ENCODE data around the gene SH3BGRL3.

Gene SH3BGRL3

GRCh38 chr1:26285366-26286063, 5.6 kb downstream of the SH3BGRL3 start:
- H3K27ac ChIP-seq (ENCODE audit: low read depth, low read length), result peak overlapping the region; percentile 48
- peaks cover 30% of the 10 kb centered on the region for H3K4me1 ChIP-seq (ENCODE audit: control insufficient read depth, insufficient read depth, low read length)
- no peaks in the 10 kb centered on the region for H3K9me3 ChIP-seq (ENCODE audit: control insufficient read depth, insufficient read depth, low read length)
- no peaks in the 10 kb centered on the region for H3K36me3 ChIP-seq (ENCODE audit: control insufficient read depth, insufficient read depth, low read length)
- no peak overlapping the region for H3K4me3 ChIP-seq (ENCODE audit: low read depth, low read length)
- H3K9ac ChIP-seq (ENCODE audit: low read depth, low read length), result no peak overlapping the region
- H3K27me3 ChIP-seq (ENCODE audit: control insufficient read depth, insufficient read depth, low read length), result no peaks in the 10 kb centered on the region

- Histone ChIP-seq H3K27ac (ENCODE audit: low read depth, low read length) (no peak overlapping the region), H3K36me3 (ENCODE audit: control insufficient read depth, insufficient read depth, low read length) (no peaks in the 10 kb centered on the region), H3K9me3 (ENCODE audit: control insufficient read depth, insufficient read depth, low read length) (no peaks in the 10 kb centered on the region), H3K27me3 (ENCODE audit: control insufficient read depth, insufficient read depth, low read length) (no peaks in the 10 kb centered on the region), H3K9ac (ENCODE audit: low read depth, low read length) (no peak overlapping the region), H3K4me3 (ENCODE audit: low read depth, low read length) (no peak overlapping the region), H3K4me1 (ENCODE audit: control insufficient read depth, insufficient read depth, low read length) (peaks cover 32% of the 10 kb centered on the region)
Observed at GRCh38 chr1:26286064-26286416, 6.2 kb downstream of the SH3BGRL3 start.

GRCh38 chr1:26287033-26287711, 7.3 kb downstream of the SH3BGRL3 start:
- H3K9ac ChIP-seq (ENCODE audit: low read depth, low read length), result no peak overlapping the region
- H3K4me3 ChIP-seq (ENCODE audit: low read depth, low read length), result no peak overlapping the region
- H3K4me1 ChIP-seq (ENCODE audit: control insufficient read depth, insufficient read depth, low read length), result peaks cover 27% of the 10 kb centered on the region; the same call in 1 of the 2 replicates
- H3K27ac ChIP-seq (ENCODE audit: low read depth, low read length), result no peak overlapping the region
- no peaks in the 10 kb centered on the region for H3K36me3 ChIP-seq (ENCODE audit: control insufficient read depth, insufficient read depth, low read length)
- H3K9me3 ChIP-seq (ENCODE audit: control insufficient read depth, insufficient read depth, low read length), result no peaks in the 10 kb centered on the region
- H3K27me3 ChIP-seq (ENCODE audit: control insufficient read depth, insufficient read depth, low read length), result no peaks in the 10 kb centered on the region

- Histone ChIP-seq H3K4me1 (ENCODE audit: control insufficient read depth, insufficient read depth, low read length) (peaks cover 23% of the 10 kb centered on the region; the same call in 1 of the 2 replicates), H3K4me3 (ENCODE audit: low read depth, low read length) (no peak overlapping the region), H3K36me3 (ENCODE audit: control insufficient read depth, insufficient read depth, low read length) (no peaks in the 10 kb centered on the region), H3K9ac (ENCODE audit: low read depth, low read length) (no peak overlapping the region), H3K27ac (ENCODE audit: low read depth, low read length) (no peak overlapping the region), H3K9me3 (ENCODE audit: control insufficient read depth, insufficient read depth, low read length) (no peaks in the 10 kb centered on the region), H3K27me3 (ENCODE audit: control insufficient read depth, insufficient read depth, low read length) (no peaks in the 10 kb centered on the region)
Observed at GRCh38 chr1:26287811-26288210, 7.9 kb downstream of the SH3BGRL3 start.

GRCh38 chr1:26288311-26288941, 8.5 kb downstream of the SH3BGRL3 start:
- no peaks in the 10 kb centered on the region for H3K27me3 ChIP-seq (ENCODE audit: control insufficient read depth, insufficient read depth, low read length)
- H3K36me3 ChIP-seq (ENCODE audit: control insufficient read depth, insufficient read depth, low read length), result no peaks in the 10 kb centered on the region
- no peak overlapping the region for H3K4me3 ChIP-seq (ENCODE audit: low read depth, low read length)
- no peak overlapping the region for H3K9ac ChIP-seq (ENCODE audit: low read depth, low read length)
- no peak overlapping the region for H3K27ac ChIP-seq (ENCODE audit: low read depth, low read length)
- H3K9me3 ChIP-seq (ENCODE audit: control insufficient read depth, insufficient read depth, low read length), result no peaks in the 10 kb centered on the region
- peaks cover 23% of the 10 kb centered on the region; the same call in 1 of the 2 replicates for H3K4me1 ChIP-seq (ENCODE audit: control insufficient read depth, insufficient read depth, low read length)

- peaks cover 23% of the 10 kb centered on the region; the same call in 1 of the 2 replicates for H3K4me1 ChIP-seq (ENCODE audit: control insufficient read depth, insufficient read depth, low read length)
- no peaks in the 10 kb centered on the region for H3K27me3 ChIP-seq (ENCODE audit: control insufficient read depth, insufficient read depth, low read length)
- H3K9me3 ChIP-seq (ENCODE audit: control insufficient read depth, insufficient read depth, low read length), result no peaks in the 10 kb centered on the region
- H3K36me3 ChIP-seq (ENCODE audit: control insufficient read depth, insufficient read depth, low read length), result no peaks in the 10 kb centered on the region
- H3K27ac ChIP-seq (ENCODE audit: low read depth, low read length), result no peak overlapping the region
- no peak overlapping the region for H3K9ac ChIP-seq (ENCODE audit: low read depth, low read length)
- no peak overlapping the region for H3K4me3 ChIP-seq (ENCODE audit: low read depth, low read length)
Observed at GRCh38 chr1:26289158-26290059, 9.5 kb downstream of the SH3BGRL3 start.

GRCh38 chr1:26290122-26290881, 10.4 kb downstream of the SH3BGRL3 start:
- H3K9ac ChIP-seq (ENCODE audit: low read depth, low read length), result no peak overlapping the region
- H3K4me3 ChIP-seq (ENCODE audit: low read depth, low read length), result no peak overlapping the region
- no peaks in the 10 kb centered on the region for H3K36me3 ChIP-seq (ENCODE audit: control insufficient read depth, insufficient read depth, low read length)
- H3K27me3 ChIP-seq (ENCODE audit: control insufficient read depth, insufficient read depth, low read length), result no peaks in the 10 kb centered on the region
- H3K9me3 ChIP-seq (ENCODE audit: control insufficient read depth, insufficient read depth, low read length), result no peaks in the 10 kb centered on the region
- peaks cover 18% of the 10 kb centered on the region; the same call in 1 of the 2 replicates for H3K4me1 ChIP-seq (ENCODE audit: control insufficient read depth, insufficient read depth, low read length)
- peak overlapping the region; percentile 21 for H3K27ac ChIP-seq (ENCODE audit: low read depth, low read length)

- Histone ChIP-seq H3K36me3 (ENCODE audit: control insufficient read depth, insufficient read depth, low read length) (no peaks in the 10 kb centered on the region), H3K4me3 (ENCODE audit: low read depth, low read length) (no peak overlapping the region), H3K4me1 (ENCODE audit: control insufficient read depth, insufficient read depth, low read length) (peaks cover 15% of the 10 kb centered on the region; the same call in 1 of the 2 replicates), H3K9ac (ENCODE audit: low read depth, low read length) (no peak overlapping the region), H3K27me3 (ENCODE audit: control insufficient read depth, insufficient read depth, low read length) (no peaks in the 10 kb centered on the region), H3K9me3 (ENCODE audit: control insufficient read depth, insufficient read depth, low read length) (no peaks in the 10 kb centered on the region), H3K27ac (ENCODE audit: low read depth, low read length) (no peak overlapping the region)
Observed at GRCh38 chr1:26290882-26291261, 11.0 kb downstream of the SH3BGRL3 start.

- no peak overlapping the region for H3K4me3 ChIP-seq (ENCODE audit: low read depth, low read length)
- no peak overlapping the region for H3K9ac ChIP-seq (ENCODE audit: low read depth, low read length)
- no peaks in the 10 kb centered on the region for H3K36me3 ChIP-seq (ENCODE audit: control insufficient read depth, insufficient read depth, low read length)
- no peak overlapping the region for H3K27ac ChIP-seq (ENCODE audit: low read depth, low read length)
- no peaks in the 10 kb centered on the region for H3K9me3 ChIP-seq (ENCODE audit: control insufficient read depth, insufficient read depth, low read length)
- H3K4me1 ChIP-seq (ENCODE audit: control insufficient read depth, insufficient read depth, low read length), result peaks cover 15% of the 10 kb centered on the region; the same call in 1 of the 2 replicates
- no peaks in the 10 kb centered on the region for H3K27me3 ChIP-seq (ENCODE audit: control insufficient read depth, insufficient read depth, low read length)
Observed at GRCh38 chr1:26291433-26291832, 11.5 kb downstream of the SH3BGRL3 start.

- Histone ChIP-seq H3K27ac (ENCODE audit: low read depth, low read length) (no peak overlapping the region), H3K4me1 (ENCODE audit: control insufficient read depth, insufficient read depth, low read length) (peaks cover 15% of the 10 kb centered on the region; the same call in 1 of the 2 replicates), H3K9me3 (ENCODE audit: control insufficient read depth, insufficient read depth, low read length) (no peaks in the 10 kb centered on the region), H3K27me3 (ENCODE audit: control insufficient read depth, insufficient read depth, low read length) (no peaks in the 10 kb centered on the region), H3K4me3 (ENCODE audit: low read depth, low read length) (no peak overlapping the region), H3K36me3 (ENCODE audit: control insufficient read depth, insufficient read depth, low read length) (no peaks in the 10 kb centered on the region), H3K9ac (ENCODE audit: low read depth, low read length) (no peak overlapping the region)
Observed at GRCh38 chr1:26291939-26292338, 12.1 kb downstream of the SH3BGRL3 start.

Data from HUES48 (cell line).